Mesothelial cell of epicardium (in vitro differentiated cells): ENCODE measurements around the gene GNG4. TPM values are rescaled to one million over a fixed set of nuclear protein-coding genes. Genes with fewer than 3 reads are reported as not detected.
A peak's percentile ranks its signal among the peaks of the same experiment; 100 is the strongest.

ENCODE experiments used
- DNase-seq, 2 experiments: peaks; one replicate each; pipeline ENCODE4 v3.0.0; 2021; ENCODE audit warnings: low spot score in 2 of 2; ENCODE audit not compliant: unreplicated experiment in 2 of 2
- H3K27ac Mint-ChIP-seq: 2 replicates; pipeline ENCODE4 v1.8.0; 2021; ENCODE audit warnings: mixed read lengths
- H3K27me3 Mint-ChIP-seq: 2 replicates; pipeline ENCODE4 v1.8.0; 2021; ENCODE audit warnings: low read depth, mixed read lengths
- H3K36me3 Mint-ChIP-seq: 2 replicates; pipeline ENCODE4 v1.8.0; 2021; ENCODE audit warnings: mixed read lengths
- H3K4me1 Mint-ChIP-seq: 2 replicates; pipeline ENCODE4 v1.8.0; 2021; ENCODE audit warnings: mixed read lengths
- H3K4me3 Mint-ChIP-seq: 2 replicates; pipeline ENCODE4 v1.8.0; 2021; ENCODE audit warnings: mild to moderate bottlenecking, moderate library complexity, mixed read lengths
- H3K9me3 Mint-ChIP-seq: 2 replicates; pipeline ENCODE4 v1.8.0; 2021; ENCODE audit warnings: mixed read lengths
- CTCF ChIP-seq: fragments of 200-600 bp; sonication (generic); IDR thresholded peaks from one replicate; pipeline ENCODE4 v1.5.0; 2021; ENCODE audit warnings: antibody characterized with exemption; ENCODE audit not compliant: unreplicated experiment
- total RNA-seq: library from RNA; stranded (reverse); gene quantifications from 3 replicates; pipeline ENCODE4 v1.2.1, GENCODE V29; 2021

The GNG4 gene
- total RNA-seq, 1 donor from 2014 or later, result 2.9 TPM

GRCh38 chr1:235659186-235659771 lies 9.7 kb upstream of the GNG4 start:
- Mint-ChIP-seq H3K27me3 (peaks cover 16% of the 10 kb centered on the region), H3K27ac (no peak overlapping the region), H3K36me3 (no peaks in the 10 kb centered on the region), H3K9me3 (no peaks in the 10 kb centered on the region), H3K4me1 (no peaks in the 10 kb centered on the region), H3K4me3 (no peak overlapping the region)
- DNase-seq, result no peak
- no peak for TF ChIP-seq CTCF

GRCh38 chr1:235657747-235658526 lies 8.4 kb upstream of the GNG4 start:
- TF ChIP-seq CTCF, result no peak
- no peaks in the 10 kb centered on the region for H3K4me1 Mint-ChIP-seq
- no peak overlapping the region for H3K27ac Mint-ChIP-seq
- no peaks in the 10 kb centered on the region for H3K36me3 Mint-ChIP-seq
- no peak for DNase-seq
- H3K9me3 Mint-ChIP-seq, result no peaks in the 10 kb centered on the region
- peaks cover 27% of the 10 kb centered on the region for H3K27me3 Mint-ChIP-seq
- H3K4me3 Mint-ChIP-seq, result no peak overlapping the region

GRCh38 chr1:235657269-235657668 lies 7.7 kb upstream of the GNG4 start:
- Mint-ChIP-seq H3K27ac (no peak overlapping the region), H3K4me1 (no peaks in the 10 kb centered on the region), H3K36me3 (no peaks in the 10 kb centered on the region), H3K27me3 (peaks cover 34% of the 10 kb centered on the region), H3K9me3 (no peaks in the 10 kb centered on the region), H3K4me3 (no peak overlapping the region)
- no peak for DNase-seq
- no peak for TF ChIP-seq CTCF

- no peak for DNase-seq
- H3K4me3 Mint-ChIP-seq, result no peak overlapping the region
- H3K36me3 Mint-ChIP-seq, result no peaks in the 10 kb centered on the region
- peaks cover 68% of the 10 kb centered on the region for H3K27me3 Mint-ChIP-seq
- H3K9me3 Mint-ChIP-seq, result no peaks in the 10 kb centered on the region
- no peak for TF ChIP-seq CTCF
- no peak overlapping the region for H3K27ac Mint-ChIP-seq
- peaks cover 15% of the 10 kb centered on the region for H3K4me1 Mint-ChIP-seq
Measured at GRCh38 chr1:235652364-235652763, 2.8 kb upstream of the GNG4 start.

GRCh38 chr1:235651170-235651806 lies 1.7 kb upstream of the GNG4 start:
- Mint-ChIP-seq H3K27ac (no peak overlapping the region), H3K4me3 (peak overlapping the region; percentile 64), H3K36me3 (no peaks in the 10 kb centered on the region), H3K4me1 (peaks cover 15% of the 10 kb centered on the region), H3K9me3 (no peaks in the 10 kb centered on the region), H3K27me3 (peaks cover 73% of the 10 kb centered on the region)
- TF ChIP-seq CTCF, result no peak
- no peak for DNase-seq
